Glomerular endothelial cell (primary cell): ENCODE results near the gene USP11. TPM values are rescaled to one million over a fixed set of nuclear protein-coding genes. Genes with fewer than 3 reads are reported as not detected.

Experiments used
- DNase-seq: peaks from one replicate; pipeline ENCODE4 v3.0.0-alpha.2; 2011; ENCODE audit warnings: low read depth, low spot score; ENCODE audit errors: extremely low read depth
- total RNA-seq: library from RNA; depleted of rRNA; stranded (reverse); fragments of >200 nt; gene quantifications from 2 replicates; pipeline ENCODE4 v1.2.3, GENCODE V29; 2015

USP11 gene
- 23.6 and 45.0 TPM in 2 replicates for total RNA-seq

- no peak for DNase-seq
These were observed at the start of gene USP11 for GRCh38 chrX:47232803-47233332. Gene USP11, plus strand, starts transcription at chrX:47233009. Its CDS starts 35 bp downstream, at chrX:47233044.

- no peak for DNase-seq
These were observed 48.3 kb upstream of the USP11 start for GRCh38 chrX:47184486-47184885.

GRCh38 chrX:47185241-47185640 is 47.6 kb upstream of the USP11 start:
- DNase-seq: no peak

GRCh38 chrX:47186096-47186740 is 46.6 kb upstream of the USP11 start:
- DNase-seq: no peak

- DNase-seq: no peak
These were observed 45.6 kb upstream of the USP11 start for GRCh38 chrX:47187106-47187677.

GRCh38 chrX:47189906-47190305 is 42.9 kb upstream of the USP11 start:
- no peak for DNase-seq

GRCh38 chrX:47190445-47191269 is 42.2 kb upstream of the USP11 start:
- DNase-seq: peak; percentile 39

GRCh38 chrX:47191331-47191730 is 41.5 kb upstream of the USP11 start:
- no peak for DNase-seq

GRCh38 chrX:47191806-47192401 is 40.9 kb upstream of the USP11 start:
- no peak for DNase-seq

GRCh38 chrX:47193475-47194193 is 39.2 kb upstream of the USP11 start, which contains the start of gene UBA1:
Gene UBA1, plus strand, starts transcription at chrX:47193829. Its CDS starts 4,974 bp downstream, at chrX:47198803.
- DNase-seq: peak; percentile 97

GRCh38 chrX:47194194-47194787 is 38.5 kb upstream of the USP11 start:
- DNase-seq: no peak

- no peak for DNase-seq
These were observed 36.7 kb upstream of the USP11 start for GRCh38 chrX:47196098-47196497.

- no peak for DNase-seq
These were observed 35.3 kb upstream of the USP11 start for GRCh38 chrX:47197526-47197925.

- no peak for DNase-seq
These were observed 34.7 kb upstream of the USP11 start for GRCh38 chrX:47198026-47198686.

GRCh38 chrX:47198687-47199080 is 34.1 kb upstream of the USP11 start:
- DNase-seq: no peak

- no peak for DNase-seq
These were observed 33.5 kb upstream of the USP11 start for GRCh38 chrX:47199286-47199685.

- no peak for DNase-seq
These were observed 32.2 kb upstream of the USP11 start for GRCh38 chrX:47200385-47201150.

- no peak for DNase-seq
These were observed 31.4 kb upstream of the USP11 start for GRCh38 chrX:47201345-47201944.
